ENCODE data around the gene AUTS2.

AUTS2 gene

DNA sequence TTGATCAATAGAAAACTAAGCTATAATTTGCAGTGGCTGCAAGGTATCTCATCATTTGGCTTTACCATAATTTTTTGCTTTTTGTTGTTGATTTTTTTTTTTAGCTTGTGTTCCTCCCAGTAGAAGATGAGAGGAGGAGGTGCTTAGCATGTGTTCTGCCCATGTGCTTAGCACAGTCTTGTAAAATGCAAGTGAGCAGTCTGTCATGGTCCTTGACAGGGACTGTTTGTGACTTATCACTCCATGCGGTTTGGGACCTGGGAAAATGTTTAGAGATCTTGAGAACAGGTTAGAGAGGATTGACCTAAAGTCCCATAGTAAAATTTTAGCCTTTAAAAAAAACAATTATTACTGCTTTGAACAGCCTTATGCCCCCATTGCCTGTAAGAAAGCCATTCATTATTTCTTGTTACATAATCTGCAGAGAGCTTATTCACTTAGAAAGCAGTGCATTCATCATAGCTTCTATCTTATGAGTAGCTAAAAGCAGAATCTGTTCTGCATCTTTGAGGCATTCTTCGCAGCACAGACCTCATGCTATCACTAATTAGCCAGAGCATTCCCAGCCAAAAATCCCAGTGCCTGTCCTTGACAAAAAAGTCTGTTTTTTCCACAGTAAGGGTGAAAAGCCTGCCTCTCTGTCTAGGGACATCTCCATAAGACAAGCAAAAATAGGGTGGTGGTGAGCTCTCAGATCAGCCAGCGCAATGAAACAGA, 784.9 kb downstream of the AUTS2 start:
- no peak for DNase-seq (ENCODE audit: low read depth)

DNA sequence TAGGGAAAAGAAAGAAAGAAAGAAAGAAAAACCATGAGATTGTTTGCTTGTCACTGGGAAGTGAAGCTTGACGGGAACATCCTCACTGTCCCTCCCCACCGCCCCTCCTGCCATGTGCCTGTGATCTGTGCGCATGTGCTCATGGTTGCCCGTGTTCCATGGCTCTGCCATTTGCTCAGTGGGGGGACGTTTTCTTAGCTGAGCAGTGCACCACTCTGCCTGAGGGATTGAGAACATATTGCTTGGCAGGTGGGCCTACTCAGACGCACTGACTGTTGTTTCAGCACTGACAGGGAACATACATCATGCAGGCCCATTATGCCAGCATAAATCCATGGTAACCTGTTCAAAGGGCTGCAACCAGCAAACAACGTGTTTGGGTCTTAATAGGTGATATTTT, 785.7 kb downstream of the AUTS2 start:
- no peak for DNase-seq (ENCODE audit: low read depth)

DNA sequence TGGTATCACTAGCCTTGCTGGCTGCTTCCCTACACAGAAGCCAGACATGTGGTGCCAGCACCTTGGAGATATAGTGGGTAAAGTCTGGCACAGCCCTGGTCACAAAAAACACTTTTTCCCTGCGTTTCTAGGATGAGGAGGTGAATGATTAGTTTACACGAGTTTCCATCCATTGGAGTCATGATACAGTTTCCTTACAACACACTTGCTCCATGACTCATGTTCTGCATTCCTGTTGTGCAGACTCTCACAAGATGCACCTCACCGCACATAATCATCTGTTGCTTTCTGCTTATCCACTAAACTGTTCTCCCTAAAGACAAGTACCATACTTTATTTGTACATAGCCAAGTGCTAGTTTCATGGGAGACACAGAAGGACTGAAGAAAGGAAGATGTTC, 786.6 kb downstream of the AUTS2 start:
- DNase-seq (ENCODE audit: low read depth), result no peak

DNA sequence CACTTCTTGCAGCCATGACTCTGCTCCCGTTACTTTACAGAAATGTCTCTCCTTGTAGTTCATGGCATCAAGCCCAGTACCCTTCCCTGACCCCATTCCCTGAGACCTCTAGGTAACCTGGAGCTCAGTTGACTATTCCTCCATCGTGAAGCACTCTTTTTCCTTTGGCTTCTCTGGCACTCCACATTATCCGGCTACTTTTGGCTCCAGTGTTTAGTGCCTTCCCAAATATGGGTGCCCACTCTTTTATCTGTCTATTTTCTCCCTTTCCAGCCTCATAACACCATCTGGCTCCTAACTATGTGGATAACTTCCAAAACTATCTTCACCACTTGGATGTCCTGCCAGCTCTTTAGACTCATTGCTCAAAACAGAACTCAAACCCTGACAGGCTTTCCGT, 788.9 kb downstream of the AUTS2 start:
- DNase-seq (ENCODE audit: low read depth), result no peak

DNA sequence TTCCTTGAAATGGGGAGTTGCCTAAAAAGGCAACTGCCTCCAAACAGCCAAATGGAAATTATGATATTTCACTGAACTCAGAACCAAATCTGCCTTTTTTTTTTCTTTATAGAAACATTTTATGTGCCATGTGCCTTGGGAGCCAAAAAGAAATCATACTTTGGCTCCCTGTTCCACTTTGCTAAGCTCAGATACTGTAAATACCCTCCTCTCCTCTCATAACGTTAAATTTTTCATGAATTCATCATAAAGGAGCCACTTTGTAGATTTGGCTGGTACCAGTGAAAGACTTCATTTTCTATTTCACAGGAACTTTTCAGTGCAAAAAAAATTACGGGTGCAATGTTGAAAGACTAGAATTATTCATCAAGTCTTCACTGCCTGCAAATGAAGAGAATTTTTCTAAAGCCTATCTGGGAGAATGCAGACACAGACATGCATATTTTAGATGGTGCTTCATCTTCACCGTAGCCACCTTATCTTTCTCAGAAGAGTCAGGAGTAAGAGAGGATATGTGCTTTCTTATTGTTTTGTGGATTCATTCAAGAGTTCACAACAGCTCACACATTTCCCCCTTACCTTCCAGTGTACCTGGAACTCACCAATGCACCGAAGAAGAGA, 791.4 kb downstream of the AUTS2 start:
- DNase-seq (ENCODE audit: low read depth), result no peak

DNA sequence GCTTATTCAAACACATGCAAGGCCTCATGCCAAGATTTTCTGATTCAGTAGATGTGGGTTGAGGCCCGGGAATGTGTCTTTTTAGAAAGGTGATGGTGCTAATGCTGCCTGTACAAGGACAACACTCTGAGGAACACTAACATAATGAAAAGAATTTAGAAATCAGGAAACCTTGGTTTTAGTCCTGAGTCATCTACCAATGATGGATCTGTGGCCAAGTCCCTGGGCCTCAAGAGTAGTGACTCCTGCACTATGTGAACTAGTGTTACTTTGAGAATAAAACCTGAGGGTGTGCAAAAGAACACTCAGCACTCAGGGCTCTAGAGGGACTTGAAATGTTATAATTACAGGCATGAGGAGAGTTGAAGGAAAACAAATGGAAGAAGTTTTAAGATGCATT, 792.0 kb downstream of the AUTS2 start:
- DNase-seq (ENCODE audit: low read depth), result no peak

DNA sequence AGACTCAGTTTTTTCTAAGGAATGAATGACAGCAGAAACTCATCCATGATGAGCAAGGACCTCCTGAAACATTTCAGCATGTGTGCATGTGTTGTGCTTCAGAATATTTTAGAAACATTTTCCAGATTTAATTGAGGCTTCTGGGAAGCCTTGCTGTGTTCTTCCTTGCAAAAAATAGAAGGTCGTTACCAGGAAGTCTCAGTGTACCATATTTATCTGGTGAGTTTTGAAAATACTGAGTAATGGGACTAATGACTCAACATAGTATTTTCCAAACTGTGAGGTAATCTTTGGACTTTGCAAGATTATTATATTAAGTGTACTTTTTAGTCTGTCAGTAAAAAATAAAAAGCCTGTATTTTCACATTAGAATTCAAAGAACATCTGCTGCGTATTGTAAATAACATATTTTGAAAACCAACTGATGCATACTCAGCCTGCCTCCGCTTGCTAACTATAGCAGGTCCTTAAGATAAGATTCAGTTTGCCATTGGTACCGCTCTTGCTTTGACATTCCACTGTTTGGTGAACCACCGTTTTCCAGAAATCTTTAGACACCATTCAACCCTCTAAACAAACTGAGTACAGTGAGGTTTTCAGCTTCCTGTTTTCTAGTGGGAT, 794.1 kb downstream of the AUTS2 start:
- no peak for DNase-seq (ENCODE audit: low read depth)

DNA sequence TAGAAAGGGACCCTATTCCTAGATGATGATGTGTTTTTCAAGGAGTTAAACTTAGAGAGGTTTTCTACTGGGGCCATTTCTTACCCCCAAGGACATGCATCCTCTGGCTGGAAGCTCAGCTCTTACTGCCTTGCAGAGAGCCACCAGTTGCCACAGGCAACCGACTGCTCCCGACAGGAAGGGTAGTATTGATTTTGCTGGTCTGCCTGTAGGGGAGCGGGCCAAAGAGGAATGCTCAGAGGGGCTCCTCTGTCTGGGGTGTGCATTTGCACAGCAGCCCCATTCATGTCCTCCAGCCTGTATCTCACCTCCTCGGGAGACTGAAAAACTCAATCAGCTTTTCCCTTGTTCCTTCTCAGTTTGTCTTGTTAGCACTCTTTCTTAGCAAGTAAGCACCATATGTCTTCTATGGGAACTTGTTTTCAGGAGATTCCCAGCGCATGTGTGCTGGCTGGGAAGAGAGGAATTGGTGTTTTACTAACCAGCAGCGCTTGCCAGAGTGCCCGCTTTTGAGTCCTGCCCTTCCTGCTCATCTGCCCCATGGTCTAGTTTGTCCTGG, 794.7 kb downstream of the AUTS2 start:
- DNase-seq (ENCODE audit: low read depth), result no peak

DNA sequence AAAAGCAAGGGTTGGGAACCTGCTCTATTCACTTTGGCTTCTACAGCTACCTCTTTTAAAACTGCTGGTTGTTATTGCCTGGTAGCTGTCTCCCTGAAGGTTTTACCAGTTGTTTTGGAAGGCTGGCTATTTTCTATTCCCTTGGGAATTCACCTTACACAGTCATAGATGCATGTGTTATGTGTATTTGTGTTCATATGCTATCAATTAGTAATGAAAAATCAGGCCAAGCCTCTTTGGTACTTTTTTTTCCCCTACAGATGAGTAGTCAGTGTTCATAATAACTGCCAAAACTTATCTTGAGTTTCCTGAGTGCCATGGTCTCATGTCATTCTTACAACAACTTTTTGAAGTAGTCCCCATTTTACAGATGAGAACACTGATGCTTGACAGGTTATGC, 795.7 kb downstream of the AUTS2 start:
- no peak for DNase-seq (ENCODE audit: low read depth)

DNA sequence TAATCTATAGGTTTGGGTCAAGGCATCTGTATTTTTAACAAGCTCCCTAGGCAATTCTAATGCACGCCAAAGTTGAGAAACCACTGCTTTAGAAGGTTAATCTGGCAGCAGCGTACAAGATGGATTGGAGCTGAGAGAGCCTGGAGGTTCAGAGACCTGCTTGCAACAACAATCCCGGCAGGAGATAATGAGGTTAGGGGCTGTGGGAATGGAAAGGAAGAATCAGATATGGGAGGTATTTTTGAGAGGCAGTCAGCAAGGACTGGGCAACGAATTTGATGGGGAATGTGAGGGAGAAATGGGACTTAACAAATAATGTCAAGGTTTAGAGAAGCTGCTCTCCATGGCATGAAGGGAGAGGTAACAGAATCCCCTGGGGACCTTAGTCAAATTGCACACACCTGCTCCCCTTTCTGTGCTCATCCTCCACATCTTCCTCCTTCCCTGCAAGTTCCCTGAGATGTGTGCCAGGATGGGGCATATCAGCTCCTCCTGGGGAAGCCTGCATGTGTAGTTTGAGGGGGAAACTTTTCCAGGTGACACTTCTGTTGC, 802.6 kb downstream of the AUTS2 start:
- DNase-seq (ENCODE audit: low read depth), result no peak

DNA sequence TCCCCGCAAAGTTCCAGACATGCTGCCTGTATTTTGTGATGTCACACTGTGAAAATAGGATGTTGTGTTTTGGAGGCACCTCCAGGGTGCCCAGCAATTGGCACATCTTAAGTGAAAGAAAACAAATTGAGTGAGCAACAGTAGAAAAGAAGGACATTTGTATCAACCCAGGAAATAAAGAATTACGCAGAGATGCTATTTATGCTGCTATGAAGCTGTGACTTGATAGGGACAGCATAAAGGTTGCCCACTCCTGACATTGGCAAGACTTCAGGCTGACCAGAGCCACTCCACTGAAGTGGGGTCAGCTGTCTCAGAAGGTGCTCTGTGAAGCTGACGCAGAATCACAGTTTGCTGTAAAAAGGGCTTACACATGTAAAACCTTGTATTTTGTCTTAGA, 803.8 kb downstream of the AUTS2 start:
- DNase-seq (ENCODE audit: low read depth), result no peak

DNA sequence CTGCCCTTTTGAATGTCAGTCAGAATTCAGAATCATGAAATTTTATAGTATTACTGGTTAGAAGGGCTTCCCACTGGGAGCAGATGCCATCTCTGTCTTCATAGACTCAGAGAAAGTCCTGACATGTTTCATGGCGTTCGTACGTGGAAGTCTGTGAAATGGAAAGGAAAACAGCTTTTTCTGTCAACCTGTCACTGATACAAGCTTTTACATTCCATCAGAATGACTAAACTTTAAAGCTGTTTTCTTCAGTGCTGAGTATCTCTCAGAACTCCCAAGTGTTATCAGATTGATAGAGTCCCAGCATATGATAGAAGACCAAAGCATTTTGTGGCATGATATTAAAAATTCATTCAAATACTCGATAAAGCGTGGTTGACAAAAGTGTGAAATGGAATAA, 807.0 kb downstream of the AUTS2 start:
- no peak for DNase-seq (ENCODE audit: low read depth)

DNA sequence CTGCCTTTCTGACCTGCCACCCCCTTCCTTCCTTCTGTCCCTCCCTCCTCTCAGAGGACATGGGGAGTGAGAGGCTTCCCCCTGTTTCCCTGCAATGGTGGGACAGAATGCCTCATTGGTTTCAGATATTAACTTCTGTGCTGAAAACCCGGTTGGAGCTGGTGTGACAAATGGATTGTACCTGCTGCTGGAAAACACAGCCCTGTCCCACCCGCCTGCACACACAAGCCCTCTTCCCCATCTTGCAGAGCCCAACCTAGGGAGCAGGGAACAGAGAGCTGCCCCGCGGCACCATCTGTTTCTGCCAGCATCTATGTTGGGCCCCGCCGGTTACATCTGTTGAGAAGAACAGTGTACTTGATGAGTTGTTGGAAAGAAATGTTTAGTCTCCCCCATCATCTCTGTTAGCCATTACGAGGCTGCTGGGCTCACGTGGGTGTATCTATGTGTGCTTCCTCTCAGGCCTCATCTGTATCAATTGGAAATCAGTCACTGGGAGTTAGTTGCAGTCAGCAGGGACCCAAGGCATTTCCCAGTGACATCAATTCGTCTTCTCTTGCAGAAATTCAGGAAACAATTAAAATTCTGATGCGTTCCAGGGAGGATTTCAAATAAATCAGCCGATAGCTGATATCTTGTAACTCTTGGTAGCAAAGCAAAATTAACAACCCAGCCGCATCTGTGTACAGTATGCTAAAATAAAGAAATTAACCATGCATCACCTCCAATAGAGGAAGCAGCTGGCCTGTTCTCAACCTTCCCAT, 808.1 kb downstream of the AUTS2 start:
- DNase-seq (ENCODE audit: low read depth), result no peak

DNA sequence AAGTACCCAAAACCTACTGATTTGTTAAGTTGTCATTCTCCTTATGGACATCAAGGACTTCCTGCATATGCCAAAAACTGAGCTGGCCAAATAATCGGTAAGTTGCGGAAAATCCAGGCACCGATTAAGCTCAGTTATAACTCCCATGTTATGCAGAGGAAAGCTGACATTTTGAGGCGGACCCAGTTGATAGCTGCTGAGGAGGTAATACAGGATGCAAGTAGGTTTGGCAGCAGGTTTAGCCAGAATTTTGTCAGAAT, 808.6 kb downstream of the AUTS2 start:
- no peak for DNase-seq (ENCODE audit: low read depth)

DNA sequence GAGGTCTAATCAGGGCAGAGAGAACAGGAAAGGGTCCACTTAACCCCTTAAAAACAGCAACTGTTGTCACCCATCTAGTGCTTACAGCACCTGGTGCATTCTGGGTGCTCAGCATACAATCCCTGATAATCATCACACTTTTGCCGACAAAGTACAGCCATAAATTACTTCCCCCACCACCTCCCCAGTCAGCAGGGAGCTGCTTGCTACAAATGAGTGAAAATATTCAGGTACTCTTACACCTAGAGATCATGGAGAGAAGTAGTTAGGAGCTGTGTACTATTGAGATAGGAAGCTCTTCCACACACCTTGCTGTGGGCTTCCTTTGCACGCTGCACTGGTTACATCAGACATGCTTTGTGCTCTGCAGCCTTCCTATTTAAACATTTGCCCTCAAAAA, 810.2 kb downstream of the AUTS2 start:
- no peak for DNase-seq (ENCODE audit: low read depth)

DNA sequence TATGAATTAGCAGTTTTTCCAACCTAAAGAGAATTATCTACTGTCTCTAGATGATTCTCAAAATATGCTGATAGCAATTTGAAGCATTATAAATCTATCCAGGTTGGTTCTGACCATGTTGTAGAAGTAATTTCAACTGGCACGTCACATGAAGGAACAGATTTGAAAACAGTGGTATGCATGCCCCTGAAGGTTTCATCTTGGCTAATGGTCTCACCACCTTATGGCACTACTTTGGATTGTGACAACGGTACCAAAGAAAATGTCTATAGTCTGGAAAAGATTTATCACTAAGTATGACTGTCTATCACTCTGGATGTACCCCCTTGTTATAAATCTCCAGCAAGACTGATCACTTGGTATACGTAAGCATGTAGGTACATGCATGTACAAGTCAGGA, 810.6 kb downstream of the AUTS2 start:
- DNase-seq (ENCODE audit: low read depth), result no peak

DNA sequence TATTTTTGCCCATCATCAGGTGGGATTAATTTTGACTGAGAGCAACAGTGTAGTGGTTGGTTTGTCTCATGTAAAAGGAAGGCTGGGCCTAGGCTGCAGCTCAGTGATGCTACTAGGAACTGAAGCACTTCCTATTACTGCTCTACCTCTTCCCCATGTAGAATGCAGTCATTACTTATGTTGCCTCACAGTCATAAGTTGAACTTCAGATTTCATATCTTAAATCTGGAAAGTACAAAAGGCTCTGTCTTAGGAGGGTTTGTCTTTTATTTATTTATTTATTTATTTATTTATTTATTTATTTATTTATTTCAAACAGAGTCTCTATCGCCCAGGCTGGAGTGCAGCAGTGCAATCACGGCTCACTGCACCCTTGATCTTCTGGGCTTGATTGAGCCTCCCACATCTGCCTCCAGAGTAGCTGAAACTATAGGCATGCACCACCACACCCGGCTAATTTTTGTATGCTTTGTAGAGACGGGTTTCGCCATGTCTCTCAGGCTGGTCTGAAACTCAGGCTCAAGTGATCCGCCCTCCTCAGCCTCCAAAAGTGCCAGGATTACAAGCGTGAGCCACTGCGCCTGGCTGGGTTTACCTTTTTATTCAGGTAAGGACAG, 812.0 kb downstream of the AUTS2 start:
- no peak for DNase-seq (ENCODE audit: low read depth)

DNA sequence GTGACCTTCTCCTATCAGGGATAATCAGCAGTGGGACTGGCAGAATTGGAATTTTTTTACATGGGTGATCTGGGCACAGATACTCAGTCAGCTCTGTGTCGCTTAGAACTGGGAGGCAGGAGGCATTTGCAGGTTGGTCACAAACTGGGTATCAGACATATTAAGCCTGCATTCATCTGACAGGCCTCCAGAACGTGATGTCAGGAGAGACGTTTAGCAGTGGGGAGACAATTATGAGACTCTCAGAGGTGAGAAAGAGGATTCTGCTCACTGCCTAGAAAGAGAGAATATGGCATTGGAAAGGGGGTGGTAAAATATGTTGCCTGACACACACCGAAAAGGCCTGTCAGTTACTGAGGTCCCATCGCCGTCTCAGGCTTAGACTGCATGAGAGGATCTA, 816.1 kb downstream of the AUTS2 start:
- no peak for DNase-seq (ENCODE audit: low read depth)

DNA sequence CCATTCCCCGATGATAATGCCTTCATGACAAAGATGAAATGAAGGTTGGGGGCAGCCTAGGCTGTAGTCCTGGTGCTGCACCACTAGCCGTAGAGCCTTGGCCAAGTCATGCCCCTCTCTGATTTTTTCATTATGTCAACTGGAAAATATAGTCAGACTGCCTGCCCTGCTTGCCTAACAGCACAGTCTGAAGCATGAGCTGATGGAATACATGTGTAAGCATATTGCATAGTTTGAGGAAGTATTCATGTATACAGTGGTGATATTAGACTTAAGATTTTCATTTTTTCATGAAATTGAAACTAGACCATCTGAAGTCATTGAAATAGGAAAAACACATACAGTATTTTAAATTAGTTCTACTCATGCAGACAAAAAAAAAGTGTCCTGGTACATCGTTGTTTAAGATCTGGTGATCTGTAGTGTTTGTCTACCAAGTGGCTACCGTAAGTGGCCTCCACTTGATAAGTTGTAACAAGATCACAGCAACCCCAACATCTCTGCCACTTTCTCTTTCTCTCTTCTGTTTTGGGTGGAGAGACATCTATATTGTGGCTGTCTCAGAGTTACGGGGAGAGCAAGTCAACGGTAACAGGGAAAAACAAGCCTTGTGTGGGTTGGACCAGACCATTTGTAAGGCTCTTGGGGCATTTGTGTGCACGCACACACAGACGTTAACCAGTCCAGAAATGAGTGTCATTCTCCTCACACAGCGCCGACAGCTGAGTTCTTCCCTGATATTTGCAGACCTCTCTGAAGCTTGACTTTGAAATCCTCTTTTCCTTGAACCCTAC, 817.1 kb downstream of the AUTS2 start:
- DNase-seq (ENCODE audit: low read depth), result no peak

DNA sequence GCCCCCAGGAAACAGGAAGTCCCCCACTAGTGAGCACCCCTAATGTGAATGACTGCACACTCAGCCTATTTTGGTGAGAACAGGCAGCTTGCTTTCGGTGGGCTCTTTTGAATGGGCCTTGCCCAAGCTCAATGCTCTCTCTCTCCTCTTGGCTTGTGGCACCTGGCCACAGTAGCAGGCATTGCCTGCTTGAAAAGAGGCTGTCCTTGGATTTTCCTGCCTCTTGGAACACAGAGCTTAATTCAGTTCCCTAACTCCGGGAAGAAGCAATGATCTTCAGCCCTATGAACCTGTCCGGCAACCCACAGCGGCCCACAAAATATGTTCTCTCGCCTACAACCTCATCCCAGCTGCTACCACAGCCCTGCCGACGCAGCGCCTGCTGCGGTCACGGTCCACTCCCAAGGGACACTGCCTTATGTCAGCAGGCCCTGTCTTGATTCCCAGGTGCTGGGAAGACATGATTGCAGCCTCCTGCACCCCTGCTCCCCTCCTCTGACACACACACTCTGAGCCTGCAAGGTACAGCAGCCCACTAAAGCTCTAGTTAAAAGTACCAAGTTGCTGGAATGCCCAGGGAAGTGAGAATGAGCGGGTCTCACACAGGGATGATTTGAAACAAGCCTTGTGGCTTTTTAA, 818.2 kb downstream of the AUTS2 start:
- DNase-seq (ENCODE audit: low read depth), result no peak

Data from HS-5 (cell line).